Activated T-cell treated with anti-CD3 and anti-CD28 coated beads, Interleukin-2, amount 50 U/mL, for 48 hours (primary cell): ENCODE data around the gene KDM5B.

Experiments used
- DNase-seq, 2 experiments: peaks; one replicate each; pipeline ENCODE4 v3.0.0-alpha.2; 2020

Gene KDM5B

DNA sequence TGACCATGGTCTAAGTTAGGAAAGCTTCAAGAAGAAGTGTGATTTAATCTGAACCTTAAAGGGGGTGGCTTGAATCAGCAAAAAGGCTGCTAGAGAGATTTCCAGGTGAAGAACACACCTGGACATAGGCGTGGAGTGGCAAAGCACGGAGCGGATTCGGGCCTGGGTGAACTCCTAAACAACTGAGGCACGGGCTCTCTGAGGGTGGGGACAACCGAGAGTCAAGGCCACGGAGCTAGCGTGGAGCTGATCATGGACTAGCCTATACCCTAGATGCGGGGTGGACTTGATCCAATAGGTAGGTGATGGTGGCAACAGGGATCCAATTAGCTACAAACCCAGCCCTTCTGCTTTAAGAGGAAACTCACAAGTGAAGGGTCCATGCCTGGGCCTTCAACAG lies 125.7 kb downstream of the KDM5B start:
- no peak for DNase-seq

DNA sequence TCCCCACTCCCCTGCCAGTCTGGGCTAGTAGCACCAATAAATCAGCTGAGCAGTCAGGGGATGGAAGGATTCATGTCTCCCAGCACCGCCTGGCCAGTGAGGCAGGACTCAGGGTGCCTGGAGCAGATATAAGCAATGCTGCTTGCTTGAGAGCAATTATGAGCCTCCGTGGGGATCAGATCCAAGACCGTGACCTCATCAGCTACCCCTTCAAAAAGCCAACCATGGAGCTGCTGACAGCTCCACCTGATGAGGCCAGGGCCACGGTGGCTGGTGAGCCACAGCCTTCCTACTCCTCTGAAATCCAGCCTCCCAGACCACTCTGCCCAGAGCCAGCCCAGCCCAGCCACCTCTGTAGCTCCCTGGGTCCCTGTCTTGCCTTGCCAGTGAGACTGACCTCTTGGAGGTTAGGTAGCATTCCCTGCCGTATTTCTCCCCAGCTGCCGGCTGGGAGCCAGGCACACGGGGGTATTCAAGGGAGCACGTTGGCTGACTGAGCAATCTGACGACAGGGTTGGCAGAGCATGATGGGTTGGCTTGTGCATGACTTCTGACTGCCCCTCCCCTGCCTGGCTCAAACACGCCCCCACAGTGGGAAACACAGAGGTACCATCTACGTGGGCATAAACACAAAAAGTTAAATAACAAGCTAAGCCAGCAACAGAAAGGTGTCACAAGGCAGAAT lies 126.3 kb downstream of the KDM5B start:
- no peak for DNase-seq

DNA sequence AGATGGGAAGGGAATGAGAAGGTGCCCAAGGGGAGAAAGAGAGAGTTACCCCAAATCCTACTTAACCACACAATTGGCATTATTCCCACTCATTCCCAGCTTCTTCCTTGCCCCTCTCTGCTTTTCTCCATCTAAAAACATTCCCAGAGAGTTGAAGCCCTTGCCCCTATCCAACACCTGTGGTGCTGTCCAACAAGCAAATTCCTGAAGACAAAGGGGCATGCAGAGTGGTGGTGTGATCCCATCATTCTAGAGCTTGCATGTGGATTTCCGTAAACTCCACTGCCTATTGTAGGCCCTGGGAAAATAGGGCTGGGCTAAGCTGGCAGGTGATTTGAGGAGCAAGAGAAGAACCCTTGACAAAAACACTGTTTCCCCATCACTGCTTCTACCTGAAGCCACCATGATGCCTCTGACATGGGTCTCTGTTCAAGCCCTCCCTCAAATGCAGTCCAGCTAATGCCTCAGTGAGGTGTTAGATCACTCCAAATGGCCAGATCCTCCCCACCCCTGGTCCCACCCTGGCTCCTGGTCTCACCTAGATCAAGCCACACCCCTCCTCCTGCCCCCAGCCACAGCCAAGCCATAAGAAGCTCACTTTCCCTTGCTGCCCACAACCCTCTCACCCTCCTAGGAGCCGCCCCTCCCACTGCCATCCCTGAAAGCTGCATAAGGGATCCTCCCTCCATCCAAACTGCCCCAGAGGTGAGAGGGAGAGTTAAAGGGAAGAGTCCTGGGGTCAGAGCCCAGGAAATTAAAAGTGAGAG lies 127.5 kb downstream of the KDM5B start:
- no peak for DNase-seq

DNA sequence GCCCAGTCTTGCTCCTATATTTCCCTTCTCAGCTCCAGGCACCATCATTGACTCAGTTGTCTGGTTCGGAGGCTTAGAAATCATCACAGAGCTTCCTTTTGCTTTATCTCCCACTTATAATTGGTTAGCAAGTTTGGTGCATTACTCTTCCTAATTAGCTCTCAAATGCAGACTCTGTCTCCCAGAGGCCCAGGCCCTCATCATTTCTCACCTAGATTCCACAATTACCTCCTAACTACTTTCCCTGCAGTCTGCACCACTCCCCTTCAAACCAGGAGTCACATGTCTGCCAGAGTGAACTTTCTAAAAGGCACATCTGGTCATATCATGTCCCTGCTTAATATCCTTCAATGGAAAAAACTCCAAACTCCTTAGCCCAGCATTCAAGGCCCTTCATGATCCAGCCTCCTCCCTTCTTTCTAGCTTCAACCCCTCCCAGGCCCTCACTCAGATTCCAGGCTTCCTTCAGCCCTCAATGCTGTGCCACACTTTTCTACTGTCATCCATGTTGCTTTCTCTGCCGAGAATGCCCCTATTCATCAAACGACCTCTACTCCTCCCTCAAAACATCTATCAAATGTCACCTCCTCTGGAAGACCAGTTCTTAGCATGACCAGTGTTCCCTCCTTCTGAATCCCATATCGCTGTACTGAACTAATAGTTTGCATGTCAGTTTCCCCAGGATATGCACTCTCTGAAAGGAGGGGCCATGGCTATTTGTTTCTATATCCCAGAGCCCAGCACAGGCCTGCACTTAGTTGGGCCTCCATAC lies 128.6 kb downstream of the KDM5B start:
- no peak for DNase-seq

DNA sequence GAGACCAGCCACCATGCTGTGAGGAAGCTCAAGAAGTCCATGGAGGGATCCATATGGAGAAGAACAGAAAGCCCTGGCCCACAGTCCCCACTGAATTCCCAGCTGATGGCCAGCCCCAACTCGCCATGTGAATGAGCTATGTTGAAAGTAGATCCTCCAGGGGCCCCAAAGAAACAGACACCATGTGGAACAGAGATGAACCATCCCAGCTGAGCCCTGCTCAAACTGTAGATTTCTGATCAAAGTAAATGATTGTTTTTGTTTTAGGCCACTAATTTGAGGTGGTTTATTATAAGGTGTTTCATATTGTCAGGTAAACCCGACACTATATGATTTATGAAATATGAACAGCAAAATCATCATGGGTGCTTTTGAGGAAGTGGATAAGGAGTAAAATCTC lies 130.8 kb downstream of the KDM5B start:
- DNase-seq, result no peak
